ENCODE results near the gene CHPT1.

GRCh38 chr12:101767537-101767936 lies 70.1 kb downstream of the CHPT1 start:
- TF ChIP-seq CTCF (IDR thresholded peaks at IDR 0.05; ENCODE audit: low read depth, low read length) (no peak), POLR2A (IDR thresholded peaks at IDR 0.05; ENCODE audit: extremely low read depth, insufficient read length) (no peak), MAX (IDR thresholded peaks at IDR 0.05; ENCODE audit: low read depth, low read length) (no peak), MYC (IDR thresholded peaks at IDR 0.05; ENCODE audit: low read depth, low read length) (no peak)

Data from NB4 (cell line).